ENCODE measurements around the gene HYCC2.
"Not testable (repeated sequence)": the region's sequence is repeated elsewhere in the genome, so short reads cannot be mapped to it uniquely, and the experiment has no call there.

HYCC2 gene

GRCh38 chr2:201046881-201047280 lies 24.6 kb downstream of the HYCC2 start:
- Histone ChIP-seq H3K4me1 (ENCODE audit: control insufficient read depth, insufficient read depth, low read length) (no peaks in the 10 kb centered on the region), H3K9me3 (ENCODE audit: control insufficient read depth, low read length) (no peaks in the 10 kb centered on the region), H3K36me3 (ENCODE audit: control insufficient read depth, insufficient read depth, low read length) (no peaks in the 10 kb centered on the region), H3K27me3 (ENCODE audit: control insufficient read depth, insufficient read depth, low read length, poor library complexity, severe bottlenecking) (no peaks in the 10 kb centered on the region), H3K27ac (ENCODE audit: insufficient read depth, low read depth, low read length, poor library complexity, severe bottlenecking) (no peak overlapping the region), H3K4me3 (ENCODE audit: insufficient read depth, low read depth, low read length) (no peak overlapping the region)
- WGBS, 2 experiments = 100% methylated on average over 1 to 2 of the region's 2 CpGs

- WGBS, 2 experiments = 75 to 91% methylated on average over 1 to 4 of the region's 5 CpGs
- H3K36me3 ChIP-seq (ENCODE audit: control insufficient read depth, insufficient read depth, low read length); H3K9me3 ChIP-seq (ENCODE audit: control insufficient read depth, low read length); H3K4me1 ChIP-seq (ENCODE audit: control insufficient read depth, insufficient read depth, low read length); H3K4me3 ChIP-seq (ENCODE audit: insufficient read depth, low read depth, low read length); H3K27ac ChIP-seq (ENCODE audit: insufficient read depth, low read depth, low read length, poor library complexity, severe bottlenecking); H3K27me3 ChIP-seq (ENCODE audit: control insufficient read depth, insufficient read depth, low read length, poor library complexity, severe bottlenecking): not testable (repeated sequence)
Measured at GRCh38 chr2:201043050-201043449, 28.4 kb downstream of the HYCC2 start.

- 98% methylated on average over 36 of the region's 36 CpGs for WGBS, 2 experiments
- not testable (repeated sequence) for H3K4me3 ChIP-seq (ENCODE audit: insufficient read depth, low read depth, low read length); H3K27me3 ChIP-seq (ENCODE audit: control insufficient read depth, insufficient read depth, low read length, poor library complexity, severe bottlenecking); H3K27ac ChIP-seq (ENCODE audit: insufficient read depth, low read depth, low read length, poor library complexity, severe bottlenecking); H3K9me3 ChIP-seq (ENCODE audit: control insufficient read depth, low read length); H3K4me1 ChIP-seq (ENCODE audit: control insufficient read depth, insufficient read depth, low read length); H3K36me3 ChIP-seq (ENCODE audit: control insufficient read depth, insufficient read depth, low read length)
Measured at GRCh38 chr2:201042451-201042850, 29.0 kb downstream of the HYCC2 start.

GRCh38 chr2:201040867-201041628 lies 30.4 kb downstream of the HYCC2 start:
- no peaks in the 10 kb centered on the region for H3K9me3 ChIP-seq (ENCODE audit: control insufficient read depth, low read length)
- H3K27ac ChIP-seq (ENCODE audit: insufficient read depth, low read depth, low read length, poor library complexity, severe bottlenecking) = no peak overlapping the region
- H3K36me3 ChIP-seq (ENCODE audit: control insufficient read depth, insufficient read depth, low read length) = no peaks in the 10 kb centered on the region
- 97 to 98% methylated on average over 2 to 4 of the region's 4 CpGs for WGBS, 2 experiments
- H3K27me3 ChIP-seq (ENCODE audit: control insufficient read depth, insufficient read depth, low read length, poor library complexity, severe bottlenecking) = no peaks in the 10 kb centered on the region
- H3K4me3 ChIP-seq (ENCODE audit: insufficient read depth, low read depth, low read length) = no peak overlapping the region
- no peaks in the 10 kb centered on the region for H3K4me1 ChIP-seq (ENCODE audit: control insufficient read depth, insufficient read depth, low read length)

GRCh38 chr2:201038855-201039254 lies 32.6 kb downstream of the HYCC2 start:
- H3K27ac ChIP-seq (ENCODE audit: insufficient read depth, low read depth, low read length, poor library complexity, severe bottlenecking) = no peak overlapping the region
- WGBS, 2 experiments = 93 to 100% methylated on average over 2 of the region's 2 CpGs
- H3K9me3 ChIP-seq (ENCODE audit: control insufficient read depth, low read length) = no peaks in the 10 kb centered on the region
- H3K4me1 ChIP-seq (ENCODE audit: control insufficient read depth, insufficient read depth, low read length) = no peaks in the 10 kb centered on the region
- no peaks in the 10 kb centered on the region for H3K36me3 ChIP-seq (ENCODE audit: control insufficient read depth, insufficient read depth, low read length)
- no peak overlapping the region for H3K4me3 ChIP-seq (ENCODE audit: insufficient read depth, low read depth, low read length)
- H3K27me3 ChIP-seq (ENCODE audit: control insufficient read depth, insufficient read depth, low read length, poor library complexity, severe bottlenecking) = no peaks in the 10 kb centered on the region

GRCh38 chr2:201038361-201038760 lies 33.1 kb downstream of the HYCC2 start:
- 87 to 97% methylated on average over 3 of the region's 4 CpGs for WGBS, 2 experiments
- not testable (repeated sequence) for H3K9me3 ChIP-seq (ENCODE audit: control insufficient read depth, low read length); H3K4me1 ChIP-seq (ENCODE audit: control insufficient read depth, insufficient read depth, low read length); H3K27ac ChIP-seq (ENCODE audit: insufficient read depth, low read depth, low read length, poor library complexity, severe bottlenecking); H3K36me3 ChIP-seq (ENCODE audit: control insufficient read depth, insufficient read depth, low read length); H3K4me3 ChIP-seq (ENCODE audit: insufficient read depth, low read depth, low read length); H3K27me3 ChIP-seq (ENCODE audit: control insufficient read depth, insufficient read depth, low read length, poor library complexity, severe bottlenecking)

GRCh38 chr2:201034355-201034754 lies 37.1 kb downstream of the HYCC2 start:
- not testable (repeated sequence) for H3K36me3 ChIP-seq (ENCODE audit: control insufficient read depth, insufficient read depth, low read length); H3K27me3 ChIP-seq (ENCODE audit: control insufficient read depth, insufficient read depth, low read length, poor library complexity, severe bottlenecking); H3K9me3 ChIP-seq (ENCODE audit: control insufficient read depth, low read length); H3K4me3 ChIP-seq (ENCODE audit: insufficient read depth, low read depth, low read length); H3K27ac ChIP-seq (ENCODE audit: insufficient read depth, low read depth, low read length, poor library complexity, severe bottlenecking); H3K4me1 ChIP-seq (ENCODE audit: control insufficient read depth, insufficient read depth, low read length)
- 60 to 100% methylated on average over 1 of the region's 2 CpGs for WGBS, 2 experiments

- Histone ChIP-seq H3K9me3 (ENCODE audit: control insufficient read depth, low read length) (no peaks in the 10 kb centered on the region), H3K4me3 (ENCODE audit: insufficient read depth, low read depth, low read length) (no peak overlapping the region), H3K27me3 (ENCODE audit: control insufficient read depth, insufficient read depth, low read length, poor library complexity, severe bottlenecking) (no peaks in the 10 kb centered on the region), H3K36me3 (ENCODE audit: control insufficient read depth, insufficient read depth, low read length) (no peaks in the 10 kb centered on the region), H3K27ac (ENCODE audit: insufficient read depth, low read depth, low read length, poor library complexity, severe bottlenecking) (no peak overlapping the region), H3K4me1 (ENCODE audit: control insufficient read depth, insufficient read depth, low read length) (no peaks in the 10 kb centered on the region)
Measured at GRCh38 chr2:201024518-201024917, 47.0 kb downstream of the HYCC2 start.

GRCh38 chr2:201021914-201022313 lies 49.6 kb downstream of the HYCC2 start:
- no peaks in the 10 kb centered on the region for H3K27me3 ChIP-seq (ENCODE audit: control insufficient read depth, insufficient read depth, low read length, poor library complexity, severe bottlenecking)
- H3K4me3 ChIP-seq (ENCODE audit: insufficient read depth, low read depth, low read length) = no peak overlapping the region
- no peaks in the 10 kb centered on the region for H3K4me1 ChIP-seq (ENCODE audit: control insufficient read depth, insufficient read depth, low read length)
- no peak overlapping the region for H3K27ac ChIP-seq (ENCODE audit: insufficient read depth, low read depth, low read length, poor library complexity, severe bottlenecking)
- H3K9me3 ChIP-seq (ENCODE audit: control insufficient read depth, low read length) = no peaks in the 10 kb centered on the region
- H3K36me3 ChIP-seq (ENCODE audit: control insufficient read depth, insufficient read depth, low read length) = no peaks in the 10 kb centered on the region

All from ectodermal cell (in vitro differentiated cells).